IMR-90 (cell line): ENCODE measurements around the gene NEK6. TPM values are rescaled to one million over a fixed set of nuclear protein-coding genes. Genes with fewer than 3 reads are reported as not detected.

Experiments used
- ATAC-seq: fragments of 200-7000 bp; cut with Tn5 transposase; 2 replicates; pipeline ENCODE4 v1.9.1; 2020; ENCODE audit warnings: low read depth, mild to moderate bottlenecking, moderate library complexity
- BruUV-seq: library from RNA; stranded (reverse); fragments of 400-500 nt; replicated peaks from 2 replicates; lab custom pipeline; 2021; lab: Mats Ljungman, UMichigan
- CTCF ChIA-PET: fragments of 300-600 bp; formaldehyde crosslinking; extraction: SDS; loops from one replicate; lab custom pipeline; 2021; ENCODE audit warnings: antibody characterized with exemption; lab: Yijun Ruan, JAX
- POLR2A ChIA-PET: fragments of 300-600 bp; sonication (Branson Sonifier 250); formaldehyde crosslinking; loops from one replicate; lab custom pipeline; 2022; ENCODE audit warnings: antibody characterized with exemption; ENCODE audit not compliant: unreplicated experiment; lab: Charles Lee
- DNase-seq: peaks from one replicate; pipeline ENCODE4 v3.0.0; 2013
- H2AFZ ChIP-seq: replicated peaks from 2 replicates; pipeline ENCODE3; 2013; ENCODE audit warnings: low read length, mild to moderate bottlenecking; ENCODE audit not compliant: poor library complexity
- H2AK5ac ChIP-seq: 2 replicates; pipeline ENCODE4 v1.6.1; 2013; ENCODE audit warnings: low read depth, low read length, inconsistent platforms
- H2AK9ac ChIP-seq: replicated peaks from 2 replicates; pipeline ENCODE3; 2013; ENCODE audit warnings: mild to moderate bottlenecking, low read depth, low read length, moderate library complexity; ENCODE audit not compliant: poor library complexity
- H2BK120ac ChIP-seq: 2 replicates; pipeline ENCODE4 v1.6.1; 2013; ENCODE audit warnings: low read depth, low read length, inconsistent platforms
- H2BK15ac ChIP-seq: 3 replicates; pipeline ENCODE4 v1.6.1; 2013; ENCODE audit warnings: low read depth, low read length, inconsistent platforms
- H2BK20ac ChIP-seq: 2 replicates; pipeline ENCODE4 v1.6.1; 2013; ENCODE audit warnings: low read depth, mild to moderate bottlenecking, inconsistent platforms, low read length, moderate library complexity
- H2BK5ac ChIP-seq: 2 replicates; pipeline ENCODE4 v1.6.1; 2013; ENCODE audit warnings: mild to moderate bottlenecking, low read depth, low read length, inconsistent platforms; ENCODE audit not compliant: poor library complexity, severe bottlenecking
- H3K14ac ChIP-seq: replicated peaks from 2 replicates; pipeline ENCODE4 v1.6.1; 2013; ENCODE audit warnings: low read depth, low read length, inconsistent platforms
- H3K18ac ChIP-seq: 2 replicates; pipeline ENCODE4 v1.6.1; 2013; ENCODE audit warnings: low read depth, low read length, control low read depth
- H3K23ac ChIP-seq: 2 replicates; pipeline ENCODE4 v1.6.1; 2013; ENCODE audit warnings: low read depth, low read length, inconsistent platforms
- H3K27ac ChIP-seq: 2 replicates; pipeline ENCODE4 v1.5.1; 2013; ENCODE audit warnings: mild to moderate bottlenecking, control low read depth, low read length; ENCODE audit not compliant: insufficient read depth
- H3K27me3 ChIP-seq: 2 replicates; pipeline ENCODE4 v1.6.1; 2013; ENCODE audit warnings: low read length; ENCODE audit not compliant: control insufficient read depth, insufficient read depth
- H3K36me3 ChIP-seq: 2 replicates; pipeline ENCODE4 v1.6.1; 2013; ENCODE audit warnings: low read length, mixed read lengths; ENCODE audit not compliant: control insufficient read depth, insufficient read depth
- H3K4ac ChIP-seq: 2 replicates; pipeline ENCODE4 v1.6.1; 2013; ENCODE audit warnings: low read depth, low read length, inconsistent platforms
- H3K4me1 ChIP-seq: 2 replicates; pipeline ENCODE4 v1.6.1; 2013; ENCODE audit warnings: low read length, mixed read lengths; ENCODE audit not compliant: control insufficient read depth, insufficient read depth
- H3K4me2 ChIP-seq: 2 replicates; pipeline ENCODE4 v1.6.1; 2013; ENCODE audit warnings: low read depth, mild to moderate bottlenecking, control low read depth, low read length, moderate library complexity
- H3K4me3 ChIP-seq: 2 replicates; pipeline ENCODE4 v1.5.1; 2013; ENCODE audit warnings: low read depth, mild to moderate bottlenecking, control low read depth, low read length, moderate library complexity; ENCODE audit not compliant: insufficient read depth
- H3K56ac ChIP-seq: 2 replicates; pipeline ENCODE4 v1.6.1; 2013; ENCODE audit warnings: low read length, inconsistent platforms; ENCODE audit not compliant: insufficient read depth; ENCODE audit errors: extremely low read depth
- H3K79me1 ChIP-seq, 2 experiments: 2 replicates each; pipeline ENCODE4 v1.6.1; 2013; ENCODE audit warnings: low read length in 2 of 2, inconsistent platforms in 1 of 2, low read depth in 1 of 2
- H3K9ac ChIP-seq: 2 replicates; pipeline ENCODE4 v1.6.1; 2013; ENCODE audit warnings: low read depth, low read length, control low read depth
- H3K9me1 ChIP-seq: 2 replicates; pipeline ENCODE4 v1.6.1; 2013; ENCODE audit warnings: low read length, inconsistent platforms; ENCODE audit not compliant: insufficient read depth
- H3K9me3 ChIP-seq: 2 replicates; pipeline ENCODE4 v1.6.1; 2013; ENCODE audit warnings: low read length; ENCODE audit not compliant: control insufficient read depth, insufficient read depth
- H4K20me1 ChIP-seq: 2 replicates; pipeline ENCODE4 v1.6.1; 2013; ENCODE audit warnings: low read length, inconsistent platforms; ENCODE audit not compliant: insufficient read depth
- H4K5ac ChIP-seq: 2 replicates; pipeline ENCODE4 v1.6.1; 2013; ENCODE audit warnings: mild to moderate bottlenecking, low read depth, low read length, control low read depth
- H4K8ac ChIP-seq, 2 experiments: 2 replicates each; pipeline ENCODE4 v1.6.1; 2013; ENCODE audit warnings: low read depth in 2 of 2, low read length in 2 of 2, control low read depth in 1 of 2, inconsistent platforms in 1 of 2
- H4K91ac ChIP-seq: 2 replicates; pipeline ENCODE4 v1.6.1; 2013; ENCODE audit warnings: low read depth, low read length, inconsistent platforms; ENCODE audit not compliant: insufficient read depth
- CEBPB ChIP-seq: IDR thresholded peaks from 2 replicates; pipeline ENCODE4 v1.6.1; 2012; ENCODE audit warnings: low read depth, low read length, improper control_type of control experiment
- FOS ChIP-seq: fragments of 150-350 bp; IDR thresholded peaks from 2 replicates; pipeline ENCODE4 v1.6.1; 2016; ENCODE audit warnings: low read depth, low read length
- MXI1 ChIP-seq: IDR thresholded peaks from 2 replicates; pipeline ENCODE4 v1.6.1; 2012; ENCODE audit warnings: low read depth, mild to moderate bottlenecking, low read length, moderate library complexity, borderline replicate concordance
- POLR2A ChIP-seq: IDR thresholded peaks from 2 replicates; pipeline ENCODE4 v1.6.1; 2012; ENCODE audit warnings: mild to moderate bottlenecking, low read depth, low read length
- RCOR1 ChIP-seq: IDR thresholded peaks from 2 replicates; pipeline ENCODE4 v1.6.1; 2012; ENCODE audit warnings: mild to moderate bottlenecking, low read length, improper control_type of control experiment; ENCODE audit not compliant: insufficient replicate concordance
- RFX5 ChIP-seq: IDR thresholded peaks from 2 replicates; pipeline ENCODE4 v1.8.0; 2012; ENCODE audit warnings: low read depth, mild to moderate bottlenecking, low read length, moderate library complexity
- SMC3 ChIP-seq: fragments of 150-350 bp; IDR thresholded peaks from 2 replicates; pipeline ENCODE4 v1.6.1; 2016; ENCODE audit warnings: low read depth, mild to moderate bottlenecking, antibody characterized with exemption, low read length, moderate library complexity
- WGBS, 2 experiments: methylation state at CpG; one replicate each; pipeline versions ENCODE4 v1.1.5 to v1.1.7; 2013; ENCODE audit warnings: missing lambda C conversion rate in 2 of 2; ENCODE audit not compliant: insufficient read length in 1 of 2; ENCODE audit errors: extremely low coverage in 2 of 2; 5-methylcytosine and 5-hydroxymethylcytosine counted together
- dilution Hi-C: fragments of 300-500 bp; cut with HindIII; formaldehyde crosslinking; loops from one replicate; pipeline ENCODE4 v1.14.3; 2018; ENCODE audit warnings: low sequenced_read_pairs; ENCODE audit not compliant: unreplicated experiment
- in situ Hi-C: fragments of 300-500 bp; cut with MboI; formaldehyde crosslinking; loops from 3 replicates; pipeline ENCODE4 v1.14.3; 2019; ENCODE audit warnings: low sequenced_read_pairs, inconsistent platforms, mixed read lengths
- intact Hi-C: fragments of 100-400 bp; cut with micrococcal nuclease; formaldehyde crosslinking; loops from 2 replicates; pipeline ENCODE4 v1.10.0; 2022
- polyA plus RNA-seq, 3 experiments: library from polyadenylated mRNA; depleted of rRNA; stranded (reverse); fragments of >200 nt; gene quantifications; 2 replicates each; pipeline ENCODE4 v1.2.3, GENCODE V29; 2012; ENCODE audit warnings: low replicate concordance in 1 of 3
- total RNA-seq: library from RNA; depleted of rRNA; stranded (reverse); fragments of >200 nt; gene quantifications from 2 replicates; pipeline ENCODE4 v1.2.3, GENCODE V29; 2012
- TF ChIP-seq, protein P1 (sequence below): conservative IDR thresholded peaks from 2 replicates; pipeline ENCODE4 v1.5.1; 2012; ENCODE audit warnings: mild to moderate bottlenecking, low read depth, low read length, improper control_type of control experiment
- TF ChIP-seq, protein P2 (sequence below): fragments of 150-350 bp; IDR thresholded peaks from 2 replicates; pipeline ENCODE4 v1.6.1; 2017; ENCODE audit warnings: mild to moderate bottlenecking, antibody characterized with exemption, low read length, low read depth
- TF ChIP-seq, protein P3 (sequence below): fragments of 150-350 bp; IDR thresholded peaks from 2 replicates; pipeline ENCODE4 v1.6.1; 2016; ENCODE audit warnings: low read depth, mild to moderate bottlenecking, low read length, moderate library complexity, borderline replicate concordance

The NEK6 gene
- total and polyA plus RNA-seq, 2 of the 4 experiments (the other 2 are of a cell fraction): 79.9 to 112 TPM

DNA sequence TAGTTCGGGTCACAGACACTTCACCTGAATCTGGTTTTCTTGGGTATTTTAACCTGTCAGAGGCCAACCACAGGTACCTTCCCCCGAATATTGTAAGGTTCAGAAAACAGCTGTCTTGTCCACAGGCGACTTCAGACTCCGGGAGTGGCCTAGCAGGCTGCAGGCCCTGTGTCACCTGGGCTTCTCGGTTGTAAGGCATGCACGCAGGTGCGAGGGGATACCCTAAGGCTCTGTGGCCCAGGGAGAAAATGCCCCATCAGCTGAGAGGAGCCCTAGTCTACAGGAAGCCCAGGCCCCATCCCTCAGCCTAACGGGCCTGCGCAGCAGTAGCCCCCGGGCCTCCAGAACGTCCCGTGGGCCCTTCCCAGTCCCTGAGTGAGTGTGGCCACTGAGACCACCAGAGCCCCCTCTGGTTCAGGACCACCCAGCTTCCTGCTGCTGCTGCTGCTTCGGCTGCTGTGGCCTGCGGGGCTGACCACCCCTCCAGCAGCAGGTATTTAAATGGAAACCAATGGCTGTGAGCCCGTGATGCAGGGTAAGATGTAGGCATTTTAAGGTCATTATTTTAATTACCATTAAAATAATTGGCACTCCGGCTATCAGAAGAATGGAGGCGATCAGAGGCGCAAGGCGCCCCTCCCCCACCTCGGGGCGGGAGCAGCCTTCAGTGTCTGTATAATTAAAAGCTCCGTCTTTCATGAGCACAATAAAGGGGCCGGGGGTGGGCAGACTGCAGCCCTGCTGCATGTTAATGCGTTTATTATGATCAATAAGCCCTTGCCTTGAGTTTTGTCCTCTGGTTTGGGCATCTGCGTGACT lies 92.1 kb downstream of the NEK6 start:
- H3K9me1 ChIP-seq: peaks cover 21% of the 10 kb centered on the region
- H2AK9ac ChIP-seq: peak overlapping the region; percentile 37
- H2AFZ ChIP-seq: no peak overlapping the region
- TF ChIP-seq, protein P1, sequence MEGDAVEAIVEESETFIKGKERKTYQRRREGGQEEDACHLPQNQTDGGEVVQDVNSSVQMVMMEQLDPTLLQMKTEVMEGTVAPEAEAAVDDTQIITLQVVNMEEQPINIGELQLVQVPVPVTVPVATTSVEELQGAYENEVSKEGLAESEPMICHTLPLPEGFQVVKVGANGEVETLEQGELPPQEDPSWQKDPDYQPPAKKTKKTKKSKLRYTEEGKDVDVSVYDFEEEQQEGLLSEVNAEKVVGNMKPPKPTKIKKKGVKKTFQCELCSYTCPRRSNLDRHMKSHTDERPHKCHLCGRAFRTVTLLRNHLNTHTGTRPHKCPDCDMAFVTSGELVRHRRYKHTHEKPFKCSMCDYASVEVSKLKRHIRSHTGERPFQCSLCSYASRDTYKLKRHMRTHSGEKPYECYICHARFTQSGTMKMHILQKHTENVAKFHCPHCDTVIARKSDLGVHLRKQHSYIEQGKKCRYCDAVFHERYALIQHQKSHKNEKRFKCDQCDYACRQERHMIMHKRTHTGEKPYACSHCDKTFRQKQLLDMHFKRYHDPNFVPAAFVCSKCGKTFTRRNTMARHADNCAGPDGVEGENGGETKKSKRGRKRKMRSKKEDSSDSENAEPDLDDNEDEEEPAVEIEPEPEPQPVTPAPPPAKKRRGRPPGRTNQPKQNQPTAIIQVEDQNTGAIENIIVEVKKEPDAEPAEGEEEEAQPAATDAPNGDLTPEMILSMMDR: no peak
- no peak for TF ChIP-seq POLR2A
- TF ChIP-seq, protein P2, sequence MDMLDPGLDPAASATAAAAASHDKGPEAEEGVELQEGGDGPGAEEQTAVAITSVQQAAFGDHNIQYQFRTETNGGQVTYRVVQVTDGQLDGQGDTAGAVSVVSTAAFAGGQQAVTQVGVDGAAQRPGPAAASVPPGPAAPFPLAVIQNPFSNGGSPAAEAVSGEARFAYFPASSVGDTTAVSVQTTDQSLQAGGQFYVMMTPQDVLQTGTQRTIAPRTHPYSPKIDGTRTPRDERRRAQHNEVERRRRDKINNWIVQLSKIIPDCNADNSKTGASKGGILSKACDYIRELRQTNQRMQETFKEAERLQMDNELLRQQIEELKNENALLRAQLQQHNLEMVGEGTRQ: no peak
- no peak for TF ChIP-seq CEBPB
- no peak for TF ChIP-seq SMC3
- no peak for TF ChIP-seq RFX5
- TF ChIP-seq MXI1: no peak
- TF ChIP-seq FOS: no peak
- TF ChIP-seq RCOR1: no peak
- TF ChIP-seq, protein P3, sequence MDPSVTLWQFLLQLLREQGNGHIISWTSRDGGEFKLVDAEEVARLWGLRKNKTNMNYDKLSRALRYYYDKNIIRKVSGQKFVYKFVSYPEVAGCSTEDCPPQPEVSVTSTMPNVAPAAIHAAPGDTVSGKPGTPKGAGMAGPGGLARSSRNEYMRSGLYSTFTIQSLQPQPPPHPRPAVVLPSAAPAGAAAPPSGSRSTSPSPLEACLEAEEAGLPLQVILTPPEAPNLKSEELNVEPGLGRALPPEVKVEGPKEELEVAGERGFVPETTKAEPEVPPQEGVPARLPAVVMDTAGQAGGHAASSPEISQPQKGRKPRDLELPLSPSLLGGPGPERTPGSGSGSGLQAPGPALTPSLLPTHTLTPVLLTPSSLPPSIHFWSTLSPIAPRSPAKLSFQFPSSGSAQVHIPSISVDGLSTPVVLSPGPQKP: no peak
- no peak overlapping the region for H2AK5ac ChIP-seq
- peaks cover 24 to 78% of the 10 kb centered on the region in 2 experiments for H3K79me1 ChIP-seq
- H4K91ac ChIP-seq: no peak overlapping the region
- ATAC-seq: no peak
- dilution Hi-C loops: no loop called here
- in situ Hi-C loops: no loop called here
- H3K27me3 ChIP-seq: no peaks in the 10 kb centered on the region
- H2BK120ac ChIP-seq: no peak overlapping the region
- intact Hi-C loops: no loop called here
- POLR2A ChIA-PET: no interaction called here
- peaks cover 40% of the 10 kb centered on the region for H4K20me1 ChIP-seq
- CTCF ChIA-PET: interaction anchor here (0.6 kb wide), 1 partner anchor 403 kb away, joined by 3 read pairs; no protein-coding TSS in a partner anchor
- H3K4me3 ChIP-seq: no peak overlapping the region
- no peak for DNase-seq
- no peaks in the 10 kb centered on the region for H3K9me3 ChIP-seq
- no peak overlapping the region for H2BK15ac ChIP-seq
- no peak overlapping the region for H2BK20ac ChIP-seq
- H3K14ac ChIP-seq: no peak overlapping the region
- no peak overlapping the region for H3K23ac ChIP-seq
- no peak overlapping the region for H3K4me2 ChIP-seq
- peaks cover 12% of the 10 kb centered on the region for H3K4me1 ChIP-seq
- no peak overlapping the region for H4K8ac ChIP-seq
- 97% methylated on average over 6 of the region's 25 CpGs; no CpG with 5 or more reads in 1 of the 2 experiments for WGBS, 2 experiments
- no peak overlapping the region for H3K9ac ChIP-seq
- H3K18ac ChIP-seq: no peak overlapping the region
- no peak overlapping the region for H3K56ac ChIP-seq
- no peak overlapping the region for H2BK5ac ChIP-seq
- no peak overlapping the region for H3K4ac ChIP-seq
- BruUV-seq: no TSS peak
- no peak overlapping the region for H3K27ac ChIP-seq
- peaks cover 90% of the 10 kb centered on the region for H3K36me3 ChIP-seq
- H4K5ac ChIP-seq: no peak overlapping the region
